ENCODE results near the gene LGALS3BP. TPM values are rescaled to one million over a fixed set of nuclear protein-coding genes. Genes with fewer than 3 reads are reported as not detected.

Gene LGALS3BP
- total and polyA plus RNA-seq, 2 of the 4 experiments (the other 2 are of a cell fraction): 33.7 to 273 TPM

DNA sequence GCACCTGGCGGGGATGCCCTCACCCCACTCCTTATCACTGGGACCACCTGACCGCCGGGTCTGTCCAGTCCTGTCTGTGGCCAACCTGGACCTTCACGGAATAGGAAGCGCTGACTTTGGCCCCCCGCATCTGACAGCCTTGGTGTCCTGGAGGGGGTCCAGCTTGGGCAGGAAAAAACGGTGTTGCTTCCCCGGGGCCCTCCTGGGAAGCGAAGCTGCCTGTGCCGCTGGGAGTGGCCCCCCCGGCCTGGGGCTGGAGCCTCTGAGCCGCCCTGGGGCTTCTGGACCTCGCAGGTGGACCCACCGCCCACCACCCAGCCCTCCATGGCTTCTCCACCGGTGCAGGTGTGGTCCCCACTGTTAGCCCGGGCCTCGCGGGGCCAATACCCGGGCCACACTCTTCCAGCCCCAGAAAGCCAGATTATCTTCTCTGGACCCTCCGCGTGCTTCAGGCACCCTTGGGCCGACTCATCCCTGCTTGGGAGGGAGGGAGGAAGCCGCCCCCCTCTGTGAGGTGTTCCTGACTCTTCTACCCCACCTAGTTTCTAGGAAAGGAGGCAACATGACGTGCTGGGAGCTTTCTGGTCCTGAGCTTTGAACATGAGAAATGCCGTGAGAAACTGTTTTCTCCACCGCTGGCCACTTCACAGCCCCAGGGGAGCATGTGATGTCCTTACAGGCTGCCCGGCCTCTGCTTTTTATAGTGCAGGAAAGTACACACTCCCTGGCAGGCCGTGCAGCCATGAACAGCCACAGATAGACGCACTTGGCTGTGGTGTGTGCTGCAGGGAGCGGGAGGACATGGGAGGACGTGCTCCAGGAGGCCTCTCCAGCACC lies 45.4 kb upstream of the LGALS3BP start (continued):
- TF ChIP-seq, protein P1, sequence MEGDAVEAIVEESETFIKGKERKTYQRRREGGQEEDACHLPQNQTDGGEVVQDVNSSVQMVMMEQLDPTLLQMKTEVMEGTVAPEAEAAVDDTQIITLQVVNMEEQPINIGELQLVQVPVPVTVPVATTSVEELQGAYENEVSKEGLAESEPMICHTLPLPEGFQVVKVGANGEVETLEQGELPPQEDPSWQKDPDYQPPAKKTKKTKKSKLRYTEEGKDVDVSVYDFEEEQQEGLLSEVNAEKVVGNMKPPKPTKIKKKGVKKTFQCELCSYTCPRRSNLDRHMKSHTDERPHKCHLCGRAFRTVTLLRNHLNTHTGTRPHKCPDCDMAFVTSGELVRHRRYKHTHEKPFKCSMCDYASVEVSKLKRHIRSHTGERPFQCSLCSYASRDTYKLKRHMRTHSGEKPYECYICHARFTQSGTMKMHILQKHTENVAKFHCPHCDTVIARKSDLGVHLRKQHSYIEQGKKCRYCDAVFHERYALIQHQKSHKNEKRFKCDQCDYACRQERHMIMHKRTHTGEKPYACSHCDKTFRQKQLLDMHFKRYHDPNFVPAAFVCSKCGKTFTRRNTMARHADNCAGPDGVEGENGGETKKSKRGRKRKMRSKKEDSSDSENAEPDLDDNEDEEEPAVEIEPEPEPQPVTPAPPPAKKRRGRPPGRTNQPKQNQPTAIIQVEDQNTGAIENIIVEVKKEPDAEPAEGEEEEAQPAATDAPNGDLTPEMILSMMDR (conservative IDR thresholded peaks at IDR 0.05; ENCODE audit: low read depth, low read length): no peak
